ENCODE measurements around the gene GALNS. TPM values are rescaled to one million over a fixed set of nuclear protein-coding genes. Genes with fewer than 3 reads are reported as not detected.

GALNS gene
- total and polyA plus RNA-seq, 8 donors = 5.7 to 26.1 (median 9.1) TPM

DNA sequence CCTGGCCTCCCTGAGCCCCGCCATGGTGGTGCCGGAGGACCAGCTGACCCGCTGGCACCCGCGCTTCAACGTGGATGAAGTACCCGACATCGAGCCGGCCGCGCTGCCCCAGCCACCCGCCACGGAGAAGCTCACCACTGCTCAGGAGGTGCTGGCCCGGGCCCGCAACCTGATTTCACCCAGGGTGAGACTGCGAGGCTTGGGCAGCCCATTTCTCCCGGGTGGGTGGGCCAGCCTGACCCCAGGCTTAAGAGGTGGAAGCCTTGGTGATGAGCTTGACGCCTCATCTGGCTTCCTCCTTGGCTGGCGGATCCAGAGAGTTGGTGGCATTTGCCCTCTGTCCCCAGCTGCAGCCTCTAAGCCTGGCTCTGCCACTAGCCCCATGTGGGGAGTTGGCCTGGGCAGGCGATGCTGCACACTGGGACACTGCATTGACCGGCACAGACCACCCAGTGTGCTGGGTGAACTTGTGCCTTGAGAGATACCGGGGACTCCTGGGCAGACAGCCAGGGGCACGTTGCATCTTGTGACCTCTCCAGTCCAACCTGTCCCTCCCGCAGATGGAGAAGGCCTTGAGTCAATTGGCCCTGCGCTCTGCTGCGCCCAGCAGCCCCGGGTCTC, 50.1 kb downstream of the GALNS start:
- Histone ChIP-seq H3K4me1 (peaks cover 0 to 16% (median 15%) of the 10 kb centered on the region in 3 donors), H3K36me3 (no peaks in the 10 kb centered on the region), H3K27ac (no peak overlapping the region), H3K4me3 (no peak overlapping the region), H3K9me3 (no peaks in the 10 kb centered on the region), H3K27me3 (no peaks in the 10 kb centered on the region)
- intact Hi-C loops (cut with DNase I) = no loop called here
- TF ChIP-seq, protein P1, sequence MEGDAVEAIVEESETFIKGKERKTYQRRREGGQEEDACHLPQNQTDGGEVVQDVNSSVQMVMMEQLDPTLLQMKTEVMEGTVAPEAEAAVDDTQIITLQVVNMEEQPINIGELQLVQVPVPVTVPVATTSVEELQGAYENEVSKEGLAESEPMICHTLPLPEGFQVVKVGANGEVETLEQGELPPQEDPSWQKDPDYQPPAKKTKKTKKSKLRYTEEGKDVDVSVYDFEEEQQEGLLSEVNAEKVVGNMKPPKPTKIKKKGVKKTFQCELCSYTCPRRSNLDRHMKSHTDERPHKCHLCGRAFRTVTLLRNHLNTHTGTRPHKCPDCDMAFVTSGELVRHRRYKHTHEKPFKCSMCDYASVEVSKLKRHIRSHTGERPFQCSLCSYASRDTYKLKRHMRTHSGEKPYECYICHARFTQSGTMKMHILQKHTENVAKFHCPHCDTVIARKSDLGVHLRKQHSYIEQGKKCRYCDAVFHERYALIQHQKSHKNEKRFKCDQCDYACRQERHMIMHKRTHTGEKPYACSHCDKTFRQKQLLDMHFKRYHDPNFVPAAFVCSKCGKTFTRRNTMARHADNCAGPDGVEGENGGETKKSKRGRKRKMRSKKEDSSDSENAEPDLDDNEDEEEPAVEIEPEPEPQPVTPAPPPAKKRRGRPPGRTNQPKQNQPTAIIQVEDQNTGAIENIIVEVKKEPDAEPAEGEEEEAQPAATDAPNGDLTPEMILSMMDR (IDR thresholded peaks at IDR 0.05) = no peak
- ATAC-seq (no peak), FAIRE-seq (no peak), DNase-seq (peak in 2 of 6 donors; percentile 31 to 43)
- 76 to 83% methylated on average over 26 to 27 of the region's 27 CpGs for WGBS, 2 donors

DNA sequence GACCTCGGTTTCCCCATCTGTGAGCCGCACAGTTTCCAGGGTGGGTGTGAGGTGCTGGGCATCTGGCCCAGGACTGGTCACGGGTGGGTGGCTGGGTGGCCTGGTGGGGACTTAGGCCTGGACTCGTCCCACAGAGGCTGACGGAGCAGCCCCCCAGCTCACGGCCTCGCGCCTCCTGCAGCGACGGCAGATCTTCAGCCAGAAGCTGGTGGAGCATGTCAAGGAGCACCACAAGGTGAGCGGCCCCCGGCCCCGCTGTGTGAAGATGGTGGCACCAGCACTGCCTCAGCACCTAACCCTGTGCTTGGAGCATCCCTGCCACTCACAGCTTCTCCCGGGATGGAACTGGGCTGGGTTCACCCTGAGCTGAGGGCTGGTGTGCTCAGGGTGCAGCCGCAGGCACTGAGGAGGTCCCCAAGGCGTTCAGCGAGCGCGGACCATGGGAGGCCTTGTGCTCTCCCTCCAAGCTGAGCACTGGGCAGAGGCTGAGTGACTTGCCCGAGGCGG, 50.8 kb downstream of the GALNS start:
- peak in 3 of 6 donors; percentile 38 to 82 (median 60) for DNase-seq
- no peak for ATAC-seq
- peaks cover 0 to 16% (median 15%) of the 10 kb centered on the region in 3 donors for H3K4me1 ChIP-seq

DNA sequence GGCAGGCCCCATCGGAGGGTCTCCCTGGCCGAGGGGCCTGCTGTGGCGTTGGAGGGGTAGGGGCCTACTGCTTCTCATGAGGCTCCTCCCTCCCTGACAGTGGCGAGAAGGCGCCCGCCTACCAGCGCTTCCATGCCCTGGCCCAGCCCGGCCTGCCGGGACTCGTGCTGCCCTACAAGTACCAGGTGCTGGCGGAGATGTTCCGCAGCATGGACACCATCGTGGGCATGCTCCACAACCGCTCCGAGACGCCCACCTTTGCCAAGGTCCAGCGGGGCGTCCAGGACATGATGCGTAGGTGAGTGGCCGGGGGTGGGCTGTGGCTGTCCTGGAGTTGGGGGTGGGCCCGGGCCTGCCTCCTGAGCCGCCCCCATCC, 51.4 kb downstream of the GALNS start:
- FAIRE-seq (no peak), ATAC-seq (no peak), DNase-seq (peak in 1 of 6 donors; percentile 83)
- TF ChIP-seq, protein P1 (IDR thresholded peaks at IDR 0.05) = no peak
- no peaks in the 10 kb centered on the region for H3K36me3 ChIP-seq
- H3K27ac ChIP-seq = no peak overlapping the region
- intact Hi-C loops (cut with DNase I) = no loop called here
- peaks cover 0 to 14% (median 9%) of the 10 kb centered on the region in 3 donors for H3K4me1 ChIP-seq
- 77 to 79% methylated on average over 22 of the region's 22 CpGs for WGBS, 2 donors
- H3K4me3 ChIP-seq = no peak overlapping the region
- no peaks in the 10 kb centered on the region for H3K27me3 ChIP-seq
- no peaks in the 10 kb centered on the region for H3K9me3 ChIP-seq

More for the DNA sequence above, 50.8 kb downstream of the GALNS start:
- H3K27me3 ChIP-seq = no peaks in the 10 kb centered on the region
- H3K9me3 ChIP-seq = no peaks in the 10 kb centered on the region
- no peak overlapping the region for H3K4me3 ChIP-seq
- no peak for FAIRE-seq
- no peak overlapping the region for H3K27ac ChIP-seq
- WGBS, 2 donors = 90 to 92% methylated on average over 21 of the region's 21 CpGs
- H3K36me3 ChIP-seq = no peaks in the 10 kb centered on the region
- TF ChIP-seq, protein P1 (IDR thresholded peaks at IDR 0.05) = no peak
- intact Hi-C loops (cut with DNase I) = no loop called here

DNA sequence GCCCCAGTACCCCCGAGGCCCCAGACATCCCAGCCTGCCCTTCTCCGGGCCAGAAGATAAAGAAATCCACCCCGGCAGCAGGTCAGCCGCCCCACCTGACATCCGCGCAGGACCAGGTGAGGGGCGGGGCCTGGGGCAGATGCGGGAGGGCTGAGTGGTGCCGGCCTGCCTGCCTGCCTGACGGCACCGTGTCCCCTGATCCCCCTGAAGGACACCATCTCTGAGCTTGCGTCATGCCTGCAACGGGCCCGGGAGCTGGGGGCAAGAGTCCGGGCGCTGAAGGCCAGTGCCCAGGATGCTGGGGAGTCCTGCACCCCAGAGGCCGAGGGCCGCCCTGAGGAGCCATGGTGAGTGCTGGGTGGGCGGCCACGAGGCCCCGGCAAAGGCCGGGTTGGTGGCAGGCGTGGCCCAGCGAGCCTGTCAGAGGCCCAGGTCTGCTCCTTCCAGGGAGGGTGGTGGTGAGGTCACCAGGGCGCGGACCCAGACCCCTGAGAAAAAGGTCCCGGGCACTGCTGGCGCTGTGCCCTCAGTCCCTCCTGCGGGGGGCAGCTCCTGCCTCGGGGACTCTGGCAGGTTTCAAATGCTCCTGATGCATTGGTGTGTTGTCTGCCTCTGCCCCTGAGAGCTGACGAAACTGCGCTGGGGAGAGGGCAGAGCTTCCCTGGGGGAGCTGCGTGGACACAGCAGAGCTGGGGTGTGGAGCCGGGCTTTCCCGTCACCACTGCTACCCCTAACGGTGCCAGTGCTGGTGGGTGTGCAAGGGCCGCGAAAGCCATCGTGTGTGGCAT, 52.0 kb downstream of the GALNS start:
- WGBS, 2 donors = 21 to 29% methylated on average over 35 to 39 of the region's 39 CpGs

More for the DNA sequence above, 52.0 kb downstream of the GALNS start:
- FAIRE-seq (no peak), DNase-seq (peak in 3 of 6 donors; percentile 46 to 84 (median 67)), ATAC-seq (peak in 3 of 4 donors; percentile 15 to 21 (median 17))
- H3K9me3 ChIP-seq = no peaks in the 10 kb centered on the region
- intact Hi-C loops (cut with DNase I) = no loop called here
- TF ChIP-seq, protein P1 (IDR thresholded peaks at IDR 0.05) = no peak
- H3K4me3 ChIP-seq = peak overlapping the region in 1 of 4 donors; percentile 68
- H3K4me1 ChIP-seq = peaks cover 0 to 8% (median 6%) of the 10 kb centered on the region in 3 donors
- H3K27me3 ChIP-seq = no peaks in the 10 kb centered on the region
- H3K36me3 ChIP-seq = no peaks in the 10 kb centered on the region
- H3K27ac ChIP-seq = no peak overlapping the region

Measured in pancreas (tissue), 10 donors.